Measurements from ENCODE around the gene PTGFRN. TPM values are rescaled to one million over a fixed set of nuclear protein-coding genes. Genes with fewer than 3 reads are reported as not detected.
A peak's percentile ranks its signal among the peaks of the same experiment; 100 is the strongest.

The PTGFRN gene
- total and polyA plus RNA-seq, 9 of the 15 experiments (the other 6 are each of a cell fraction or from before 2014, with no cell fraction given), result 17.3 to 33.1 (median 25.7) TPM

DNA sequence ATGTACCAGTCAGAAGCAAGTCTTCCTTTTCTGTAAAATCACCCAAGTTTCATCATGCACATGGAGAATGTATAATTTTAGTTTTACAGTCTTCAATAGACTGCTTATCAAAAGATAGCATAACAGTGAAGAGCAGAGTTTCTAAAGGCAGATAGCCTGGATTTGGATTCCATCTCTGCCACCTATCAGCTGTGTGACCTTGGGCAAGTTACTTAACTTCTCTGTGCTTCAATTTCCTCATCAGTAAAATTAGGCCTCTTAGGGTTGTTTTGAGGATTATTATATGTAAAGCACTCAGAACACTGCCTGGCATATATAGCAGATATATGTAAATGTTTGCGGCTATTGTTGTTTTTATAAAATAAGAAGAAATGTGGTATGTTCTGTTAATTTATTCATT, 38.9 kb downstream of the PTGFRN start:
- no peaks in the 10 kb centered on the region for H3K9me3 ChIP-seq (replicated peaks; ENCODE audit: control insufficient read depth, insufficient read depth, low read depth, low read length)
- TF ChIP-seq BCL6 (CRISPR knock-in tag; IDR thresholded peaks at IDR 0.05), result no peak
- no peak for TF ChIP-seq ZNF830 (CRISPR knock-in tag; IDR thresholded peaks at IDR 0.05)
- TF ChIP-seq IRF2 (CRISPR knock-in tag; IDR thresholded peaks at IDR 0.05), result no peak
- no peak for TF ChIP-seq CBFB (CRISPR knock-in tag; IDR thresholded peaks at IDR 0.05)
- TF ChIP-seq, protein P1, sequence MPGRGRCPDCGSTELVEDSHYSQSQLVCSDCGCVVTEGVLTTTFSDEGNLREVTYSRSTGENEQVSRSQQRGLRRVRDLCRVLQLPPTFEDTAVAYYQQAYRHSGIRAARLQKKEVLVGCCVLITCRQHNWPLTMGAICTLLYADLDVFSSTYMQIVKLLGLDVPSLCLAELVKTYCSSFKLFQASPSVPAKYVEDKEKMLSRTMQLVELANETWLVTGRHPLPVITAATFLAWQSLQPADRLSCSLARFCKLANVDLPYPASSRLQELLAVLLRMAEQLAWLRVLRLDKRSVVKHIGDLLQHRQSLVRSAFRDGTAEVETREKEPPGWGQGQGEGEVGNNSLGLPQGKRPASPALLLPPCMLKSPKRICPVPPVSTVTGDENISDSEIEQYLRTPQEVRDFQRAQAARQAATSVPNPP (IDR thresholded peaks at IDR 0.05; ENCODE audit: borderline replicate concordance, insufficient read depth, insufficient read length), result no peak
- no peak for TF ChIP-seq MAFK (IDR thresholded peaks at IDR 0.05; ENCODE audit: low read length)
- TF ChIP-seq RBM25 (IDR thresholded peaks at IDR 0.05; ENCODE audit: low read depth, low read length, severe bottlenecking), result peak; percentile 97
- peak; percentile 82 for TF ChIP-seq BCOR (IDR thresholded peaks at IDR 0.05)
- no peak for TF ChIP-seq NEUROD1 (IDR thresholded peaks at IDR 0.05; ENCODE audit: borderline replicate concordance, low read depth, low read length, partially characterized antibody)
- no peak for TF ChIP-seq SOX6 (IDR thresholded peaks at IDR 0.05)
- peak; percentile 89 for TF ChIP-seq ZFP36 (IDR thresholded peaks at IDR 0.05; ENCODE audit: low read depth, low read length, partially characterized antibody)
- TF ChIP-seq ADNP (tag; IDR thresholded peaks at IDR 0.05), result 0 out of 2 replicates have a peak, but pooled peaks have one; percentile 38
- TF ChIP-seq KDM1A (IDR thresholded peaks at IDR 0.05), result peak; percentile 44 to 48; a peak in 1 of 4 replicates
- TF ChIP-seq SMARCA5 (IDR thresholded peaks at IDR 0.05), result 0 out of 2 replicates have a peak, but pooled peaks have one; percentile 39
- no peak for TF ChIP-seq ZNF75A (CRISPR knock-in tag; IDR thresholded peaks at IDR 0.05)
- no peak for TF ChIP-seq SMC3 (conservative IDR thresholded peaks at IDR 0.05; ENCODE audit: insufficient read depth, low read depth, low read length)
- TF ChIP-seq, protein P2, sequence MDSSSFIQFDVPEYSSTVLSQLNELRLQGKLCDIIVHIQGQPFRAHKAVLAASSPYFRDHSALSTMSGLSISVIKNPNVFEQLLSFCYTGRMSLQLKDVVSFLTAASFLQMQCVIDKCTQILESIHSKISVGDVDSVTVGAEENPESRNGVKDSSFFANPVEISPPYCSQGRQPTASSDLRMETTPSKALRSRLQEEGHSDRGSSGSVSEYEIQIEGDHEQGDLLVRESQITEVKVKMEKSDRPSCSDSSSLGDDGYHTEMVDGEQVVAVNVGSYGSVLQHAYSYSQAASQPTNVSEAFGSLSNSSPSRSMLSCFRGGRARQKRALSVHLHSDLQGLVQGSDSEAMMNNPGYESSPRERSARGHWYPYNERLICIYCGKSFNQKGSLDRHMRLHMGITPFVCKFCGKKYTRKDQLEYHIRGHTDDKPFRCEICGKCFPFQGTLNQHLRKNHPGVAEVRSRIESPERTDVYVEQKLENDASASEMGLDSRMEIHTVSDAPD (CRISPR knock-in tag; IDR thresholded peaks at IDR 0.05), result no peak
- peaks cover 72% of the 10 kb centered on the region for H3K36me3 ChIP-seq (ENCODE audit: control insufficient read depth, insufficient read depth, low read length)
- FAIRE-seq (no peak), DNase-seq (ENCODE audit: extremely low read depth in 1 of 4, low spot score in 3 of 4) (no peak), ATAC-seq (no peak)
- H3K9me1 ChIP-seq (ENCODE audit: control insufficient read depth, insufficient read depth, low read length), result no peaks in the 10 kb centered on the region
- in situ Hi-C loops (cut with MboI), result no loop called here
- POLR2A ChIA-PET, result interaction anchor here (1.0 kb wide), 1 partner anchor 9 kb away, joined by 3 read pairs; no protein-coding TSS in a partner anchor
- no peak overlapping the region for H2AFZ ChIP-seq (ENCODE audit: low read depth, low read length)
- 100% methylated on average over 1 of the region's 1 CpG for WGBS (ENCODE audit: insufficient coverage, low coverage, missing lambda C conversion rate)
- no peaks in the 10 kb centered on the region for H4K20me1 ChIP-seq (replicated peaks; ENCODE audit: control insufficient read depth, insufficient read depth, low read length)
- H3K27ac ChIP-seq (ENCODE audit: extremely low read depth, low read depth, low read length), result no peak overlapping the region
- H3K79me2 ChIP-seq (ENCODE audit: control insufficient read depth, insufficient read depth, low read length), result no peaks in the 10 kb centered on the region
- CTCF ChIA-PET (ENCODE audit: low intra/inter-chr PET ratio), result no interaction called here
- no TSS peak for BruUV-seq (replicated peaks)
- intact Hi-C loops (cut with micrococcal nuclease), result no loop called here
- no peak overlapping the region for H3K4me3 ChIP-seq
- no peaks in the 10 kb centered on the region for H3K27me3 ChIP-seq (ENCODE audit: control insufficient read depth in 2 of 2, insufficient read depth in 2 of 2, low read length in 2 of 2)
- no peak overlapping the region for H3K4me2 ChIP-seq (ENCODE audit: insufficient read depth, low read length)
- H3K4me1 ChIP-seq (replicated peaks in 1 of 2; ENCODE audit: control insufficient read depth in 2 of 2, insufficient read depth in 2 of 2, low read length in 2 of 2), result peaks cover 0 to 4% of the 10 kb centered on the region in 2 experiments; a peak in 2 of 5 replicates
- no peak overlapping the region for H3K9ac ChIP-seq (ENCODE audit: insufficient read depth in 1 of 2, low read depth in 2 of 2, low read length in 2 of 2)
